ENCODE data around the gene DNAI1. TPM values are rescaled to one million over a fixed set of nuclear protein-coding genes. Genes with fewer than 3 reads are reported as not detected.

DNAI1 gene
- total and polyA plus RNA-seq, 2 of the 4 experiments (the other 2 are of a cell fraction), result not detected

GRCh38 chr9:34464571-34464970 is 6.0 kb downstream of the DNAI1 start:
- Histone ChIP-seq H3K27me3 (ENCODE audit: control insufficient read depth, insufficient read depth, low read length) (peaks cover 19% of the 10 kb centered on the region), H3K4me1 (ENCODE audit: control insufficient read depth, insufficient read depth, low read length) (no peaks in the 10 kb centered on the region), H3K4me2 (ENCODE audit: low read depth, low read length) (no peak overlapping the region), H2AK9ac (replicated peaks; ENCODE audit: low read depth, low read length, poor library complexity) (no peak overlapping the region), H3K4me3 (ENCODE audit: insufficient read depth, low read depth, low read length) (no peak overlapping the region), H3K56ac (ENCODE audit: extremely low read depth, insufficient read depth, low read length) (no peak overlapping the region), H2BK120ac (ENCODE audit: low read depth, low read length) (no peak overlapping the region), H4K20me1 (ENCODE audit: insufficient read depth, low read length) (no peaks in the 10 kb centered on the region), H3K79me1 (ENCODE audit: low read depth in 1 of 2, low read length in 2 of 2) (no peaks in the 10 kb centered on the region), H3K27ac (ENCODE audit: insufficient read depth, low read length) (no peak overlapping the region), H2AFZ (replicated peaks; ENCODE audit: low read length, poor library complexity) (no peak overlapping the region), H3K36me3 (ENCODE audit: control insufficient read depth, insufficient read depth, low read length) (no peaks in the 10 kb centered on the region), H2BK20ac (ENCODE audit: low read depth, low read length) (no peak overlapping the region), H3K18ac (ENCODE audit: low read depth, low read length) (no peak overlapping the region), H4K5ac (ENCODE audit: low read depth, low read length) (no peak overlapping the region), H4K8ac (ENCODE audit: low read depth in 2 of 2, low read length in 2 of 2) (no peak overlapping the region), H2AK5ac (ENCODE audit: low read depth, low read length) (no peak overlapping the region), H2BK15ac (ENCODE audit: low read depth, low read length) (no peak overlapping the region), H4K91ac (ENCODE audit: insufficient read depth, low read depth, low read length) (no peak overlapping the region), H3K4ac (ENCODE audit: low read depth, low read length) (no peak overlapping the region), H3K9me1 (ENCODE audit: insufficient read depth, low read length) (no peaks in the 10 kb centered on the region), H3K14ac (replicated peaks; ENCODE audit: low read depth, low read length) (no peak overlapping the region), H3K9me3 (ENCODE audit: control insufficient read depth, insufficient read depth, low read length) (no peaks in the 10 kb centered on the region), H3K9ac (ENCODE audit: low read depth, low read length) (no peak overlapping the region), H2BK5ac (ENCODE audit: low read depth, low read length, poor library complexity, severe bottlenecking) (no peak overlapping the region), H3K23ac (ENCODE audit: low read depth, low read length) (no peak overlapping the region)
- WGBS, 2 experiments (ENCODE audit: extremely low coverage in 2 of 2, insufficient read length in 1 of 2), result 60% methylated on average over 1 of the region's 2 CpGs; no CpG with 5 or more reads in 1 of the 2 experiments
- POLR2A ChIA-PET (ENCODE audit: unreplicated experiment), result no interaction called here
- CTCF ChIA-PET, result no interaction called here
- no peak for ATAC-seq (ENCODE audit: low read depth)
- BruUV-seq (replicated peaks), result no TSS peak
- dilution Hi-C loops (cut with HindIII; ENCODE audit: low sequenced_read_pairs, unreplicated experiment), result no loop called here
- DNase-seq, result no peak
- intact Hi-C loops (cut with micrococcal nuclease), result no loop called here
- in situ Hi-C loops (cut with MboI; ENCODE audit: low sequenced_read_pairs), result no loop called here
- TF ChIP-seq MAZ (IDR thresholded peaks at IDR 0.05; ENCODE audit: borderline replicate concordance, low read depth, low read length) (no peak), SMC3 (IDR thresholded peaks at IDR 0.05; ENCODE audit: low read depth, low read length) (no peak), BHLHE40 (IDR thresholded peaks at IDR 0.05; ENCODE audit: low read depth, low read length) (no peak), RCOR1 (IDR thresholded peaks at IDR 0.05; ENCODE audit: insufficient replicate concordance, low read length) (no peak), RAD21 (IDR thresholded peaks at IDR 0.05; ENCODE audit: low read length) (no peak), CTCF (conservative IDR thresholded peaks at IDR 0.05; ENCODE audit: low read depth, low read length) (no peak), CHD1 (IDR thresholded peaks at IDR 0.05; ENCODE audit: low read depth, low read length) (no peak), CEBPB (IDR thresholded peaks at IDR 0.05; ENCODE audit: low read depth, low read length) (no peak), FOS (IDR thresholded peaks at IDR 0.05; ENCODE audit: low read depth, low read length) (no peak), MXI1 (IDR thresholded peaks at IDR 0.05; ENCODE audit: borderline replicate concordance, low read depth, low read length) (no peak), ELK1 (IDR thresholded peaks at IDR 0.05; ENCODE audit: borderline replicate concordance, low read depth, low read length) (no peak), MAFK (IDR thresholded peaks at IDR 0.05; ENCODE audit: low read depth, low read length) (no peak)

All from IMR-90 (cell line).